NCI-H187 treated with DMSO at 0.1 percent for 48 hours (cell line): Measurements from ENCODE around the gene TTN.
"Not testable (repeated sequence)": the region's sequence is repeated elsewhere in the genome, so short reads cannot be mapped to it uniquely, and the experiment has no call there.

Source experiments
- DNase-seq: peaks from one replicate; lab custom pipeline; 2025; lab: John Stamatoyannopoulos, UW

Gene TTN

DNA sequence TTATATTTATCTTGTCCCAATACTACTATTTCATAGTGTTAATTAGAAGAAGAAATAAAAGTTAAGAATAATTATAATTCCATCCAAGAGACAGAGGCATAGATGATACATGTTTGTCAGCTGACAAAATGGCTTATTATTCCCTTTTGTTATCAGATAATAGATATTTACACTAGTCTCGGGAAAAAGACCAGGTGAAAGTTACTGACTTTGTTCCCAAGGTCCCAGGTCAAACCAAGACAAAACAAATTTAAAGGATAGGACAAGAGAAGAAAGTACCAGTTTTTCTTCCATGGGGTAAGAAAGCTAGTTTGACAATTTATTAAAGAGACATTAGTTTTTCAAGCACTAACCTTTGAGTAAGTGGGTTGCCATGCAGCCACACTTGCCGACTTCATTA is 73.2 kb downstream of the TTN start:
- DNase-seq: no peak

DNA sequence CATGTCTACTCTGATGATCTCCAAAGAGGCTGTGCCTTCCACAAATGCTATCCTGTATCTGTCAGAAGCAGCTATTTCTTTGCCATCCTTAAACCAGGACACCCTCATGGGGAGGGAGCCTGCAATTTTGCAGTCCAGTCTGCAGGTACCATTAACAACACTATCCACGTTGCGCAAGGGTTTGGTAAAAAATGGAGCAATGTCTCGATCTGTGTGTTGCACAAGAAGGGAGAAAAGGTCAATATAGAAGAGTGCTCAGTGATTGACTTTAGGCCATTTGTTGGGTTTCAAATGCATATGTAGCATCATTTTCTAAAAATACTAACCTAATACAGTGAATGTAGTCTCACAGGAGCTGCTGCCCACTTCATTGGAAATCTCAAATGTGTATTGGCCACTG is 74.3 kb downstream of the TTN start:
- no peak for DNase-seq

DNA sequence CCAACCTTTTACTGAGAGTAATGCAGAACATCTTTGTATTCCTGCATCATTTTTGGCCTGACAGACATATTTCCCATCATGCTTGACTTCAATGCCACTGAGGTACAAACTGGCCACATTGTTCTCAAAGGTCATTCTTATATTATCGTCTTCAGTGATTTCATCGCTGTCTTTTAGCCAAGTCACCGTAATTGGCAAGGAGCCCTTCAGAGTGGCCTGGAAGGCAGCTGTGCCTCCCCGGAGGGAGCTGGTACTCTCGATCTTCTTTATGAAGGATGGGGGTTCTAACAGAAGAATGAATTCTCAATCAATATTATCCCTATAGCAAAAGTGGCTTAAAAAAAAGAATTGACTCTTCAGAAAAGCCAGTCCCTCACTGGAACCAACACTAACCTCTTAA is 75.9 kb downstream of the TTN start:
- no peak for DNase-seq

DNA sequence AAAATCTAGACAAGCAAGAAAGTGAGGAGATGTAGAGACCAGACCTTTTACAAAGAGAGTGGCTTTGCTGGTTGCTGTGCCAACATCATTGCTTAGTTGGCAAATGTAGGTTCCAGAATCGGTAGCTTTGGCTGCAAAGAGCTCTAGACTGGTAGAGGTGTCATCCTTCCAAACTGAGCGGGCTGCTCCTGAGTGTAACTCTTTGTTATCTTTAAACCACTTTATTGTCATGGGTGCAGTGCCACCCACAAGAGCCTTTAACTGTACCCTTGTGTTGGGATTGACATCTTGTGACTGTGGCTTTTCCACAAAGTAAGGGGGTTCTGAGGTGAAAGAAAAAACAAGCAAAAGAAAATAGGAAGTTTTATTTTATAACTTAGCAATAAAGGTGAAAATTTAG is 77.2 kb downstream of the TTN start:
- no peak for DNase-seq

DNA sequence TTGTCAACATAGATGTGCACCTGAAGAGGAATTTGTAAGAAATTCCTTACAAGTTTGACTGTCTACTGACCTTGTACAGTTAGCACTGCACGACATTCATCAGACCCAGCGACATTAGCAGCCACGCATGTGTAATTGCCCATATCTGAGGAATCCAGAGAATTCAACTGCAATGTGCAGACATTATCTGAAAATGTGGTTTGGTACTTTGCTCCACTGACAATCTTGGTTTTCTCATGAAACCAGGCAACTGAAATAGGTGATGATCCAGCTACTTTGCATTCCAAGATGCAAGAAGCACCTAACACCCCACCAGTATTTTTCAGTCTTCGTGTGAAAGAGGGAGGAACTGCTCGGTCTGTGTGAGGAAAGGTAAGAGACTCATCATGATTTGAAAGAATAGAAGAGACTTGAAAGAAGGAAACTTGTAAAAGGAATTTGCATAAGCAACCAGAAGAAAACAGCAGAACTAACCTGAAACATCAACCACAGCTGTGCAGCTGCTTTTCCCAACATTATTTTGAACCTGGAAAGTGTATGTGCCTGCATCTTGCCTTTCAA is 83.4 kb downstream of the TTN start:
- no peak for DNase-seq

DNA sequence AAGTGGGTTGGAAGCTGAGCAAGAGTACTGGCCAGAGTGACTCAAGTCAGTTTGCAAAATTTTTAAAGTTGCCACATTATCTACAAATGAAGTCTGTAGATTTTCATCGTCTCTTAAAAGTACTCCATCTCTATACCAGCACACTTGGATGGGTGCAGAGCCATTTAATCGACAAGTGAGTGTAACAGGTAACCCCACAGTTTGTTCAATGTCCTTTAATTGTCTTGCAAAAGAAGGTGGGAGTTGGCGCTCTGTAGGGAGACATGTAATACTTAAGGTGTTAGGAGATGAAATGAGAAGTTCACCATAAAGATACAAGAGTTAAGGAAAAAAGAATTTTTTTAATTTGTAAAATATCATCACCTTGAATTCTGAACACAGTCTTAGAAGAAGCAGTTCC is 84.9 kb downstream of the TTN start:
- DNase-seq: no peak

DNA sequence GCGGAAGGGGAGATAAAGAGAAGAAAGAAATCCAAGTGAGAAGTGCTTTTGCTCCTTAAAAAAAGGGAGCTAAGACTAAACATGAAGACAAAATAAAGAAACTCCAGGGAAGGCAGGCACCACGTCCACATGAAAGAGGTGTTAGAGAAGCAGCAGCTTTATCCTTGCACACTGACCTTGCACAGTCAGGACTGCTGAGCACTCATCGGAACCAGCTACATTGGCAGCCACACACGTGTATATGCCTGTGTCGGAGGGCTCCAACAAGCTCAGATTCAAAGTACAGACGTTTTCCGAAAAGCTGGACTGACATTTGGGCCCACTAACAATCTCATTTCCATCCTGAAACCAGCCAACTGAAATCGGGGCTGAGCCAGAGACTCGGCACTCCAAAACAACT is 88.2 kb downstream of the TTN start:
- DNase-seq: no peak

DNA sequence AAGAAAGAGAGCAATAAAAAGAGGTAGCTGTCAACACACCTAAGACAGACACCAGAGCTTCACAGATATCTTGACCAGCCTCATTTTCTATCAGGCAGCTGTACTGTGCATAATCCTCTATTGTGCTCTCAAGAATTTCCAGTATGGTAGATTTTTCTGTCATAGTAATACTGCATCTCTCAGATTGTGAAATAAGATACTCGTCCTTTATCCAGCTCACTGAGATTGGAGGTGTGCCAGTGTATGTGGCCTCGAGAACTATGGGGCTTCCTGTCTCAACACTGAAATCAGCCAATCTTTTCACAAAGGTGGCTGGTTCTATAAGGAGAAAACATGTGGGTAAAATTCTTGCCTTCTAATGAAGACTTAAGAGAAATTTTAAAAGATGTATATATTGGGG is 88.9 kb downstream of the TTN start:
- DNase-seq: no peak

DNA sequence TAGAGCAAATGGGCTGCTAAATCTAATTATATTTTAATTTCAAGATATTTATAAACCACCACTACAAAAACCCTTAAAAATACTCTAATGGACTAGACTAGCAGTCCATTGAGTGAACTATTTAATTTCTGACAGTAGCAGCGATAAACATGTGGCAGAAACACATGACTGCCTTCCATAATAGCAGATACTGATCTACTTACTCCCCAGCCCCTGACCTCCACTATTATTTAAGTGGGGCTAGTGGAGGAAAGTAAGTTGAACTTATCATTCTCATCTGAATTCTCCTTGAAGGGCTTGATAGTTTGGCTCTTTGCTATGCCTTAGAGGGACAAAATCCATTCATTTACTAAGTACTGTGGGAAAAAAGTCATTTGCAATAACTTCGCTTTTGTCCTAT is 90.8 kb downstream of the TTN start:
- no peak for DNase-seq

DNA sequence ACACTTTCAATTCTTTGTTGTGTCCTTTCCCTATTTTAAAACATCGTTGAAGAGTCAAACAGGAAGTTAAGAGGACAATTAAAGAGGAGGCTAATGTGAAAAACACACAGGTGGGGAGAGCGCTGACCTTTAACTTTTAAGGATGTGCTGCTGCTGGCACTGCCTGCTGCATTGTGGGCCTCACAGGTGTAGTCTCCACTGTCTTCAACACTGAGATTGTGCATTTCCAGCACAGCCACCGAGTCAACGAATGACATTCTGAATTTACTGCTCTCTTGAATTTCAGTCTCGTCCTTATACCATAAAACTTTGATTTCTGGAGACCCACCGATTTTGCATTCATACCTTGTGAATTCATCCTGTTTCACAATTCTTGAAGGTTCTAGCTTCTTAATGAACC is 91.9 kb downstream of the TTN start:
- DNase-seq: no peak

DNA sequence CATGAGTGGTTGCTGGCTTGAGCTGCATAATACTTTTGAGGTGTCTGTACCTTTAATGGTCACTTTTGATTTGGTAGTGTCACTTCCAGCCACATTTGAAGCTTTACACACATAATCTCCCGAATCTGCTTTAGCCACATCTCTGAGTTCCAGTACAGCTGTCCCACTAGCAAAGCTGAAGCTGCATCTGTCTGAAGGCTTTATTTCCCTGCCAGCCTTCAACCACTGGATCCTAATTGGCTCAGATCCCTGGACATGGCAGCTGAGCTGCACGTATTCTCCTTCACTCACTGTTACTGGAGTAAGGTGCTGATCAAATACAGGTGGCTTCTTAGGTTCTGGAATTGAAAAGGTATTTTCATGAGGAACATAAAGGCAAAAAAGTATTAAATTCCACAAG is 99.7 kb downstream of the TTN start:
- DNase-seq: no peak

DNA sequence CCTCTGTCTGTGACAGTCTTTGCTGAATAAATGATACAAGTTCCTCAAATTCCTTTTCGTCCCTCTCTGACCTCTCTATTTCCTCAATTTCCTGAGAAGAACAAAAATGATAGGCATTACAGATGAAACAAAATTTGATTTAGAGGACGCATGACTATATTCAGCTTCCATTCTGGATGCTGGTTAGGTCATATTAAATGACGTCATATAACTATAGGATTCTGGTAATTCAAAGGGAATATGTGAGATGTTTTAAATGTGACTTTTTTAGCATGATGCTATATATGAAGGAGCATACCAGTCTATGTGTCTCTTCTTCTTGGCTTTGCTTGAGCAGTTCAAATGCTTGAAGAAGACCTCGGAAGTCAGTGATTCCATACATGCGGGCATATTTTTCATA is 102.3 kb downstream of the TTN start:
- DNase-seq: no peak

DNA sequence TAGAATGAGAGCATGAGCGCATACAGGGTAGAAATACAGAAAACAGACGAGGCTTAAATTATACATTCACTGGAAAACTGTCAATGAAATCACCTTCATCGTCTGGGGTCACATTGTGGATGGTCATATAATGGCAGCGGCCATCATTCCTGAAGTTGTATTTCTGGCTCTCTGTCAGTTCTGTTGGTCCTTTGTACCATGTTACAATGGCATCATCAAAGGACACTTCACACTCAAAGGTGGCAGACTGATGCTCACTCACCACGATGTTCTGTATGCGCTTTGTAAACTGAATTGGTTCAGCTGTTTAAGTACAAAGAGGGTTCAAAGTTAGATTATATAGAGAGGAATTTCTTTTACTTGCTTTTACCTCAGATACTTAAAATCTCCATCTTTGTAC is 104.9 kb downstream of the TTN start:
- DNase-seq: no peak

DNA sequence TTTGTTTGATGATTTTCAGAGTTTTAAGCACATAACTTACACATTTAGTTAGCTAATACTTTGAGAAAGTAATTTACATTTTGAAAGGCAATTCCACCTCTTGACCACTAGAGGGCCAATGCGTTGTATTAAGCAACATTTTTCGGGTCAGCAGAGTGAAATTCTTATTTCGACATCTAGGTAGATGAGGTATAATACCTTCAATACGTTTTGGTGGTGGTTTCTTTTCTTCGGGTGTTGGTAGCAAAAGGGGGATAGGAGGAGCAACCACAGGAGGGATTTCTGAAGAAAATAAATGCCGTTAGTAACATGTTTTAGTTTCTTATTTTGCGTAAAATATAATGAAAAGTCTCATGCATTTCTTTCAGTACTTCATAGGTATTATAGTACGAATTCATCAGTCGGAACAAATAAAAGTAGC is 106.3 kb downstream of the TTN start:
- no peak for DNase-seq

DNA sequence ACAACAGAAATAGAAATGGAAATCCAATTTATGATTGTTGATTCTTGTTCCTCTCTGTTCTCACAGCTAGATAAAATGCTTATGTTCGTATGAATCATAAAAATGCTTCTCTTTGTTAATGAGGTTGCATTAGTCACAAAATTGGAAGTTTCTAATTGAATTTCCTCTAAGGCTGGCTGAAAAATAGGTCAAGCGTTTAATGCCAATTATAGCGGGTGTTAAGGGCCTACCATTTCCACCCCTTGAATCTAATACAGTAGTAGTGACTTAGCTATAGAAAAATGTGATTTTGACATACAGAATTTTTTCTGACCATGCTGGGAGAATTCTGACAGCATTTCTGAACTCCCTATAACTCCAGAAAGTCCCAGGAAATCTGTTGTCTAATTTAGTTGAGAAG is 107.1 kb downstream of the TTN start:
- no peak for DNase-seq

DNA sequence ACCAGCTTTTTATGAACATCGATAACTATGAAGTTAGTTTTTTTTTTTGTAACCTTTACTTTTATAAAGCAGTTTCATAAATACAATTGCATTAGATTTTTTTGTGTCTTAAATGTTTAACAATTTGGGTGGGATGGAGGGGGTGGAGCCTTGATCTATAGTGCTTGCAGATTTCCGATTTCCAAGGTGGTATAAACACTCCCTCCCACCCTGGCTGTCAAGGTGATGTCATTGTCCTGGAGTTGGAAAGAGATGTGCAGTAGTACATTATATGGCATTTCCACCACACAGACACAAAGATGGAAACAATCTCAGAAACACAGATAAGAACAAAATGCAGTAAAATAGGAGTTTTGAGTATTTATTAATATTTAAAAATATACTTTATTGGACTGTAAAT is 114.4 kb downstream of the TTN start:
- DNase-seq: no peak

DNA sequence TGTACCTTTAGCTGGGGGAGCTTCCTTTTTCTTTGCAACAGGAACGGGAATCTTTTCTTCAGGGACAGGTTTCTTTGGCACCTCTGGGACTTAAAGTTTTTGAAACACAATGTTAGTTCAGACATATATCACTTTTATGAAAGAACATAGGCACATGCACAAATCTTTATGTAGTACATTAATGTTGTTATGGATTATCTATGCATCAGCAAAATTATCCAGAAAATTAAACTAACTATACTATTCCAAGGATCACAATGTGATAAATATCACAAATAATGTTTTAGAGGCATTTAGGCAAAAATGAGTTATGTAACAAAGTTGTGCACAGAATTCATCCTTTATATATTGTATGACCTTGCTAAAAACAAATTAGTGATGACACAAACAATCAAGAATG is 117.4 kb downstream of the TTN start:
- DNase-seq: no peak

DNA sequence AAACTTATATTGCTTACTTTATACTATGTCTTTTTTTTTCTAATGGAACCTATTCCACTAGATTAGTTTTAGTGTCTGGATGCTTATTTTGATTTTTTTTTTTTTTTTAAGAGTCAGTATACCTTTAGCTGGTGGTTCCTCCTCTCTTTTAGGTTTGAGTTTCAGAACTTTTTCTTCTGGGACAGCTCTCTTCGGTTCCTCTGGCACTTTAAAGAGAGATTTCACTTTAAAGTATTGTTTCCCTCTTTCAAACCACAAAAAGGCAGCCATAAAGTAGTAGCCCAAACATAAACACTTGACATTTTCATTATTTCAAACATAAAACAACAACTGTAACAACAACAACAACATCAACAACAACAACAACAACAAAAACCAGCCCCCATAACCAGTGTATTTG is 123.3 kb downstream of the TTN start:
- DNase-seq: no peak

DNA sequence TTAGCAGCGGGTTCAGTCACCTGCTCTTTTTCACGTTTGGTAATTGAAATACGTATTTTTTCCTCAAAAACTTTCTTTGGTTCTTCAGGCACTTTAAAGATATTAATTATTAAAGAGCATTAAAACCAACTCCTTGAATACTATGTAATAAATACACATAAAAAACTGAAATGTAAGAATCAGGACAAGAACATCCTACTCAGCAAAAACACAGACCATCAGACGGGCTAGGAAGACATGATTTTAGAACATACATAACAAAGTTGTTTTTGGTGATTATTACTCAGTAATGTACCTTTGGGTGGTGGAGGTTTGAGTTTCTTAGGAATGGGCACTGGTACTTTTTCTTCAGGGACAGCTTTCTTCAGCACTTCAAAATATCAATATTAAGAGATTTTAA is 126.1 kb downstream of the TTN start:
- no peak for DNase-seq

DNA sequence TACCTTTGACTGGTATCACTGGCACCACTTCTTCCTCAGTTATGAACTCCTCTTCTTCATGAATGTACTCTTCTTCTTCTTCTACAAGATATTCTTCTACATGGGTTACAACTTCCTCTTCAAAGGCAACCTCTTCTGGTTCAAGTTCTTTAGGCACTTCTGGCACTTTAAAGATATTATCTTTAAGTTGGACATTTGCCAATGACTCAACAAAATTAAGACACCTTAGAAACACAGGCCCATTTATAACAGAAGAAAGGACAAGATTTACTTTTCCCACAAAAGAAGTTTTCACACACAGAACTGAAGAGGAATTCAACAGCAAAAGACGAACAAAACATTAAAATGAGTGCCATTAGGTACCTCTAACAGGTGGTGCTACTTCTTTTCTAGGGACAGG is 127.3 kb downstream of the TTN start:
- no peak for DNase-seq

DNA sequence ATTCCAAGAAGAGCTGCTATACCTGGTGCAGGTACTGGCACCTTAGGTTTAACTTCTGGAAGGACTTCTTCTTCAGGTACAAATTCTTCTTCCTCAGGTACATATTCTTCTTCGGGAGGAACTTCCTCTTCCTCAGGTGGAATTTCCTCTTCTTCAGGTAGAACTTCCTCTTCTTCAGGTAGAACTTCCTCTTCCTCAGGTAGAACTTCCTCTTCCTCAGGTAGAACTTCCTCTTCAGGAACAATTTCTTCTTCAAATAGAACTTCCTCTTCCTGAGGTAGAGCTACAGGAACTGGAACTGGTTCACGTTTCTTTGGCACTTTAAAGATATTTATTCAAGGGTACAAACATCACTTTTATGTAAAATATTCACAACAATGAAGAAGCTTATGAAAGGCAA is 129.6 kb downstream of the TTN start:
- DNase-seq: no peak

DNA sequence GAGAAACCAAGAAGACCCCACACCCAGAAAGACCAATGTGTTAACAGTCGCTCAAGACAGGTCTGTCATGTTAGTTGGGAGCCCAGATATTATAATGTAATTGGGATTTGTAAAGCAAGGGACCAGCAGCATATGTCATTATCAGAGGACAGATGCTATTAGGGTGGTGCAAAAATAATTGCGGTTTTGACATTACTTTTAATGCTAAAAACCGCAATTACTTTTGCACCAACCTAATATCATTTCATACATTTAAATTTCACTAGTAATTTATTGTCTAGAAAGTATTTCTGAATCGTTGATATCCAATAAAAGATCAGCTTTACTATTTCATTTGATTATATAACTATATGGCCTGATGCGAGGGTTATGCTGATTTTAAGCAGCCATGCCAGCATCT is 131.2 kb downstream of the TTN start:
- DNase-seq: no peak

DNA sequence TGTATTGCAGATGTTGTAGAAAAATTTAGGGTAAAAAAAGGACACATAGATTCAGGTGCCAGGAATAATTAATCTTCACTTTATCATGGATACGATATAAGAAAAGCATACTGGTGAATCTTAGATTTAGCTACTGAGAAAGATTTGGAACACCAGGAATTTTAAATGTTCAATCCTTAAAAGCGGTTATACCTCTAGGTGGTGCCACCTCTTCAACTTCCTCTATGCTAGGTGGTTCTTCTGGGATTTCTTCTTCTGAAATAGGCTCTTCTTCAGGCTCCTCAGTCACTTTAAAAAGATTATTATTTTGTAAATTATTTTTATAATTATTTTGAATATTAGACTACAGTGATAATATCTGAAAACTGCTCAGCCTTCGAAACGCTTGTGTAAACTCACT is 133.1 kb downstream of the TTN start:
- DNase-seq: no peak

DNA sequence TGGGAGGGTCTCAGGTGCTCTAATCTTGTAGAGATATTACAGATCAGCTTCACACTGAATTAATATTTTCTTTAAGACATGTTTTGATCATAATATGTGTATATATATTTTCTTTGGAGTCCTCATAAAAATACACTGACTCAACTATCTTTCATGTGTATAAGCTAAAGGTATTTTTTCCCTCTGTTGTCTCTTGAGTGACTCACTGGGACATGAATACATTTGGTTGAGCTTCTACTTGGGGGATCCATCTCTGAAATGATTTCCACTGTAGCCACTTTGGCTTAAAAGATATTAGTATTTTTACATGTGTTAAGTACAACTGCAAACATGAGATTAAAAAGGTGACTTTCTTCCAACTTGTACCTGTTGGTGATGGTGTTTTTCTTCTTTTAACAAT is 140.8 kb downstream of the TTN start:
- DNase-seq: no peak

DNA sequence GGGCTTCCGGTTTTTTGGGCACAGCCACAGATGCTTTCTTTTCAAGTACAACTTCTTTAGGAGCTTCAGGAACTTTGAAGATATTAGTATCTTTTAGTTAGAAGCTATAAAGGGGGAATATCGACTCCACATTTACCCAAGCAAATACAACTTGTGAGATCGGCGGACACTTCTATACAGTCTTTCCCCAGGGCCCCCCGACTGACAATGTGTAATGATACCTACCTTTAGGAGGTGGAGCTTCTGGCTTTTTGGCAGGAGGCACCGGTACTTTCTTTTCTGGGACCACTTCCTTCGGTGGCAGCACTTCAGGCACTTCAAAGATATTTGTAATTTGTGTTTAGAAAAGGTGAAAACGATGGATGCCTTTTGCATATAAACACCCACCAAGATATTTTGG is 148.7 kb downstream of the TTN start:
- not testable (repeated sequence) for DNase-seq
